GM18907 (cell line): ENCODE results near the gene C1QB.
"Not testable (repeated sequence)": the region's sequence is repeated elsewhere in the genome, so short reads cannot be mapped to it uniquely, and the experiment has no call there.

Source experiments
- ATAC-seq: cut with Tn5 transposase; IDR thresholded peaks from one replicate; pipeline ENCODE4 v1.9.1; 2021; ENCODE audit warnings: mild to moderate bottlenecking, moderate library complexity; ENCODE audit not compliant: unreplicated experiment

C1QB gene

GRCh38 chr1:22662318-22662717 lies 9.3 kb downstream of the C1QB start:
- no peak for ATAC-seq

GRCh38 chr1:22662986-22663408 lies 10.0 kb downstream of the C1QB start:
- ATAC-seq: no peak

- no peak for ATAC-seq
Observed at GRCh38 chr1:22665752-22666151, 12.7 kb downstream of the C1QB start.

GRCh38 chr1:22666412-22666811 lies 13.4 kb downstream of the C1QB start:
- no peak for ATAC-seq

GRCh38 chr1:22668840-22669239 lies 15.8 kb downstream of the C1QB start:
- ATAC-seq: not testable (repeated sequence)

GRCh38 chr1:22670352-22670975 lies 17.4 kb downstream of the C1QB start:
- ATAC-seq: no peak

- no peak for ATAC-seq
Observed at GRCh38 chr1:22671999-22672398, 19.0 kb downstream of the C1QB start.

GRCh38 chr1:22673486-22674409 lies 20.7 kb downstream of the C1QB start:
- ATAC-seq: no peak

GRCh38 chr1:22674410-22674749 lies 21.3 kb downstream of the C1QB start:
- ATAC-seq: no peak

- ATAC-seq: not testable (repeated sequence)
Observed at GRCh38 chr1:22676151-22676550, 23.1 kb downstream of the C1QB start.

- ATAC-seq: no peak
Observed at GRCh38 chr1:22676916-22677583, 24.0 kb downstream of the C1QB start.

GRCh38 chr1:22677931-22678896 lies 25.2 kb downstream of the C1QB start:
- ATAC-seq: no peak

- no peak for ATAC-seq
Observed at GRCh38 chr1:22680726-22681125, 27.7 kb downstream of the C1QB start.

GRCh38 chr1:22681556-22682276 lies 28.7 kb downstream of the C1QB start:
- ATAC-seq: no peak

- ATAC-seq: no peak
Observed at GRCh38 chr1:22683547-22683946, 30.5 kb downstream of the C1QB start.

- no peak for ATAC-seq
Observed at GRCh38 chr1:22685591-22686059, 32.6 kb downstream of the C1QB start.

- no peak for ATAC-seq
Observed at GRCh38 chr1:22687191-22687590, 34.2 kb downstream of the C1QB start.

- ATAC-seq: no peak
Observed at GRCh38 chr1:22688466-22688865, 35.4 kb downstream of the C1QB start.

- ATAC-seq: no peak
Observed at GRCh38 chr1:22689505-22689904, 36.5 kb downstream of the C1QB start.
